Omental fat pad (tissue), 4 donors: Measurements from ENCODE around the gene BAX. TPM values are rescaled to one million over a fixed set of nuclear protein-coding genes. Genes with fewer than 3 reads are reported as not detected.

ENCODE experiments used
- ATAC-seq: fragments of 150-250 bp; one replicate; pipeline ENCODE4 v1.9.1; 2016; ENCODE audit warnings: mild to moderate bottlenecking, moderate library complexity; ENCODE audit not compliant: low FRiP score
- DNase-seq: peaks from one replicate; pipeline ENCODE4 v3.0.0-alpha.2; 2019; ENCODE audit warnings: low spot score
- total RNA-seq, 4 donors: library from RNA; depleted of rRNA; stranded (reverse); fragments of >200 nt; gene quantifications; one replicate each; pipeline ENCODE4 v1.1.0, GENCODE V29; 2016
- TF ChIP-seq, protein P1 (sequence below), 3 donors: fragments of 450-650 bp; IDR thresholded peaks; one replicate each; pipeline ENCODE4 v1.5.1; 2016 to 2017; ENCODE audit warnings: antibody characterized with exemption in 3 of 3, mild to moderate bottlenecking in 3 of 3, moderate library complexity in 2 of 3

Gene BAX
- total RNA-seq, 4 donors from 2014 or later: 26.4 to 64.2 (median 37.3) TPM

DNA sequence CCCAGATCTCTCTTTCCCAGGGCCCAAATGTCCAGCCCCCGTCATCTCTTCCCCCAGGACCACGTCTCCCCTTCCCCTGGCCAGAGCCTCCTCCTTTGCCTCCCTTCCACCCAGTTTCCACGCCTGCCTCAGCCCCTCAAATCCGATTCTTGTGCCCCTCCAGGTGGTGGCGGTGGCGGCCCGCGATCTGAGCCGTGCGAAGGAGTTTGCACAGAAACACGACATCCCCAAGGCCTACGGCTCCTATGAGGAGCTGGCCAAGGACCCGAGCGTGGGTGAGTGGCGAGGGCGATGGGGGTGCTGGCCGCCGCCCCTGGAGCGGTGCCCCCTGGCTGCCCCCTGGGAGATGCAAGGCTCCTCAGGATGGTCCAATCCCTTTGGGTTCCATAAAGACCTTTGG, 19.8 kb upstream of the BAX start:
- DNase-seq (no peak), ATAC-seq (no peak)
- TF ChIP-seq, protein P1, sequence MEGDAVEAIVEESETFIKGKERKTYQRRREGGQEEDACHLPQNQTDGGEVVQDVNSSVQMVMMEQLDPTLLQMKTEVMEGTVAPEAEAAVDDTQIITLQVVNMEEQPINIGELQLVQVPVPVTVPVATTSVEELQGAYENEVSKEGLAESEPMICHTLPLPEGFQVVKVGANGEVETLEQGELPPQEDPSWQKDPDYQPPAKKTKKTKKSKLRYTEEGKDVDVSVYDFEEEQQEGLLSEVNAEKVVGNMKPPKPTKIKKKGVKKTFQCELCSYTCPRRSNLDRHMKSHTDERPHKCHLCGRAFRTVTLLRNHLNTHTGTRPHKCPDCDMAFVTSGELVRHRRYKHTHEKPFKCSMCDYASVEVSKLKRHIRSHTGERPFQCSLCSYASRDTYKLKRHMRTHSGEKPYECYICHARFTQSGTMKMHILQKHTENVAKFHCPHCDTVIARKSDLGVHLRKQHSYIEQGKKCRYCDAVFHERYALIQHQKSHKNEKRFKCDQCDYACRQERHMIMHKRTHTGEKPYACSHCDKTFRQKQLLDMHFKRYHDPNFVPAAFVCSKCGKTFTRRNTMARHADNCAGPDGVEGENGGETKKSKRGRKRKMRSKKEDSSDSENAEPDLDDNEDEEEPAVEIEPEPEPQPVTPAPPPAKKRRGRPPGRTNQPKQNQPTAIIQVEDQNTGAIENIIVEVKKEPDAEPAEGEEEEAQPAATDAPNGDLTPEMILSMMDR (IDR thresholded peaks at IDR 0.05): no peak

DNA sequence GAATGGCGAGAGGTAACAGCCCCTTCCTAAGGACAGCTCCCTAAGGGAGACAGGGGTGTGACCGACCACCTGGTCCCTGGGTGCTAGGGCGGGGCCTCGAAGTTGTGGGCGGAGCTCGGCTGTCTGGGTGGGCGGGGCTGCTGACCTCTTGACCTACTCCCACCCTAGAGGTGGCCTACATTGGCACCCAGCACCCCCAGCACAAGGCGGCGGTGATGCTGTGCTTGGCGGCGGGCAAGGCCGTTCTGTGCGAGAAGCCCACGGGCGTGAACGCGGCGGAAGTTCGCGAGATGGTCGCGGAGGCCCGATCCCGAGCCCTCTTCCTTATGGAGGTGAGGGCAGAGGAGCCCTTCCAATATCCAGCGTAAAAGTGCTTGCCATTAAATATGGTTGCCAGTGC, 18.8 kb upstream of the BAX start:
- DNase-seq: no peak
- TF ChIP-seq, protein P1 (IDR thresholded peaks at IDR 0.05): no peak
- no peak for ATAC-seq

DNA sequence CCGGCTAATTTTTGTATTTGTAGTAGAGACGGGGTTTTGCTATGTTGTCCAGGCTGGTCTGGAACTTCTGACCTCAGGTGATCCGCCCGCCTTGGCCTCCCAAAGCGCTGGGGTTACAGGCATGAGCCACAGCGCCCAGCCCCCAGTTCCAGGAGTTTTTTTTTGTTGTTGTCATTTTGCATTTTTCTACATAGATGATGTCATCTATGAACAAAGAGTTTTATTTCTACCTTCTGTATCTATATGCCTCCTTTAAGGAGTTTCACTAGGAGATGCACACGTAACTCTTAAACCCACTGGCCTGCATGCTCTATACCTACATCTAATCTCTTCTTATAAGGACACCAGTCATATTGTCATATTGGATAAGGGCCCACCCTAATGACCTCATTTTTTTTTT, 16.4 kb upstream of the BAX start:
- TF ChIP-seq, protein P1 (IDR thresholded peaks at IDR 0.05): no peak
- no peak for DNase-seq
- ATAC-seq: no peak

DNA sequence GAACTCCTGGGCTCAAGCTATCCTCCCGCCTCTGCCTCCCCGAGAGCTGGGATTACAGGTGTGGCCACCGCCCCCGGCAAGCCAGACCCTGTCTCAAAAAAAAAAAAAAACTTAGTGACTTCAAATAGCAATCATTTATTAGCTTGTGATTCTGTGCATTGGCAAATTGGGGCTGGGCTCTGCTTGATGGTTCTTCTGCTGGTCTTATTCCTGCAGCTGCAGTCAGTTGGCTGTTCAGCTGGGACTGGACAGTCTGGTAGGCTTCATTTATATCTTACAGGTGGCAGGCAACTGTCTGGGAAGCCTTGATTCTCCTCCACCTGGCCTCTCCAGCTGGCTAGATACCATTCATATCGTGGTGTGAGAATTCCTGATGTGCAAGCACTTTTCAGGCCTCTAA, 13.8 kb upstream of the BAX start:
- no peak for ATAC-seq
- TF ChIP-seq, protein P1 (IDR thresholded peaks at IDR 0.05): no peak
- DNase-seq: no peak

DNA sequence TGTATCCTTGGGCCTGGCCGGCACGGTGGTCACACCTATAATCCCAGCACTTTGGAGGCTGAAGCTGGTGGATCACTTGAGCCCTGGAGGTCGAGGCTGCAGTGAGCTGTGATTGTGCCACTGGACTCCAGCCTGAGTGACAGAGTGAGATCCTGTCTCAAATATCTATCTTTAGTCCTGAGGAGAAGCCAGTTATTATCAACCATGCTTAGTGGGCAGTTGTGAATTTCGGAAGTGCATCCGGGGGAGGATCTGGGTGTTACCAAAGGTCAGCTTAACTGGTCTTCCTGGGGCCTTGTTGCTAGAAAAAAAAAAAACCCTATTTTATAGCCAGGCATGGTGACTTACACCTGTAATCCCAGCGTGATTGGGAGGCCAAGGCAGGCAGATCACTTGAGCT, 11.6 kb upstream of the BAX start:
- TF ChIP-seq, protein P1 (IDR thresholded peaks at IDR 0.05): no peak
- ATAC-seq: no peak
- no peak for DNase-seq

DNA sequence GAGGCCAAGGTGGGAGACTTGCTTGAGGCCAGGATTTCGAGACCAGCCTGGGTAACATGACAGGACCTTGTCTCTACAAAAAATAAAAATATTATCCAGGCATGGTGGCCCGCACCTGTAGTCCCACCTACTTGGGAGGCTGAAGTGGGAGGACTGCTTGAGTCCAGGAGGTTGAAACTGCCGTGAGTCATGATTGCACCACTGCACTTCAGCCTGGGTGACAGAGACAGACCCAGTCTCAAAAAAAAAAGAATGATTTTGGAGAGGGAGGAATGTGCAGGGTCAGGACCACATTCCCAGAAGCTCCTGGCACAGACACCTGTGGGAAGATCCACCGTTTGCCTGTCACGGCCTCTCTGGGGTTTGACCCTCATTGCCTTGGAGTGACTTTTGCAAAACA, 9.3 kb upstream of the BAX start:
- TF ChIP-seq, protein P1 (IDR thresholded peaks at IDR 0.05): no peak
- ATAC-seq (no peak), DNase-seq (no peak)

DNA sequence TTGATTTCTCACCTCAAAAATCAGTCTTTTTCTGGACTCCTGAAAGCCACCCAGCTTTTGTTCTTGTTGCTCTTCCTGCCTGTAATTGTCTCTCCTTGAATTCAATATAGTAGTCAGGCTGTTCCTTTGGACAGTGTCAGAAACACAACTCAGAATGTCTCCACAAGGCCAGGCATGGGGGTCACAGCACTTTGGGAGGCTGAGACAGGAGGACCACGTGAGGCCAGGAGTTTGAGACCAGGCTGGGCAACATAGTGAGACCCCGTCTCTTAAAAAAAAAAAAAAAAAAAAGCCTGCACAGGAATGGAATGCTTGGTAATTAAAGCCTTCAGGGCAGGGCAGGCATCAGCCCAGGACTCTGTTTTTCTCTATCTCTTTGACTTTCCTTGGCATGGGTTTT, 8.9 kb upstream of the BAX start:
- ATAC-seq: no peak
- TF ChIP-seq, protein P1 (IDR thresholded peaks at IDR 0.05): no peak
- DNase-seq: no peak
